GM12878 (cell line): Measurements from ENCODE around the gene KCNQ1. TPM values are rescaled to one million over a fixed set of nuclear protein-coding genes. Genes with fewer than 3 reads are reported as not detected.

ENCODE experiments used
- ATAC-seq: fragments of 200-7000 bp; cut with Tn5 transposase; 3 replicates; pipeline ENCODE4 v1.9.1; 2020; ENCODE audit warnings: mild to moderate bottlenecking, moderate library complexity
- BruUV-seq: library from RNA; stranded (reverse); fragments of 400-500 nt; replicated peaks from 2 replicates; lab custom pipeline; 2021; lab: Mats Ljungman, UMichigan
- CTCF ChIA-PET: fragments of 300-600 bp; sonication (Branson Sonifier 250); formaldehyde crosslinking; extraction: SDS; loops from one replicate; lab custom pipeline; 2021; ENCODE audit warnings: inconsistent platforms; lab: Yijun Ruan, JAX
- POLR2A ChIA-PET: fragments of 350-600 bp; formaldehyde crosslinking; extraction: SDS; loops from one replicate; lab custom pipeline; 2021; ENCODE audit warnings: inconsistent platforms; lab: Charles Lee
- RAD21 ChIA-PET: fragments of 300-600 bp; sonication (Branson Sonifier 250); formaldehyde crosslinking; loops from one replicate; lab custom pipeline; 2023; ENCODE audit warnings: antibody characterized with exemption; ENCODE audit not compliant: unreplicated experiment; lab: Charles Lee
- SMC1A ChIA-PET: fragments of 300-600 bp; sonication (Branson Sonifier 250); formaldehyde crosslinking; loops from one replicate; lab custom pipeline; 2023; ENCODE audit not compliant: unreplicated experiment, uncharacterized antibody; lab: Charles Lee
- DNase-seq: peaks from one replicate; pipeline ENCODE4 v3.0.0-alpha.2; 2011; ENCODE audit warnings: low read depth, low spot score
- FAIRE-seq: peaks from 3 replicates; lab custom pipeline; 2011; peaks lifted over from hg19 to GRCh38; lab: Jason Lieb, UNC
- H2AFZ ChIP-seq: 2 replicates; pipeline ENCODE4 v1.6.0; 2011; ENCODE audit warnings: low read depth, low read length, control low read depth; ENCODE audit not compliant: control insufficient read depth
- H3K27ac ChIP-seq: 2 replicates; pipeline ENCODE4 v1.5.1; 2011; ENCODE audit warnings: control low read depth; ENCODE audit not compliant: control insufficient read depth, insufficient read depth
- H3K27me3 ChIP-seq, 2 experiments: replicated peaks in 1 of 2; 2 replicates each; pipeline versions ENCODE4 v1.6.0 to v1.6.1; 2011; ENCODE audit warnings: low read length in 1 of 2; ENCODE audit not compliant: control insufficient read depth in 2 of 2, insufficient read depth in 2 of 2
- H3K36me3 ChIP-seq, 2 experiments: 2 replicates each; pipeline ENCODE4 v1.5.1; 2011; ENCODE audit warnings: low read length in 1 of 2; ENCODE audit not compliant: control insufficient read depth in 2 of 2, insufficient read depth in 2 of 2
- H3K4me1 ChIP-seq: 2 replicates; pipeline ENCODE4 v1.6.1; 2011; ENCODE audit warnings: mild to moderate bottlenecking, low read length, moderate library complexity, mixed read lengths; ENCODE audit not compliant: control insufficient read depth, insufficient read depth
- H3K4me2 ChIP-seq: 2 replicates; pipeline ENCODE4 v1.6.0; 2011; ENCODE audit warnings: control low read depth; ENCODE audit not compliant: control insufficient read depth, insufficient read depth
- H3K4me3 ChIP-seq: fragments of 200-600 bp; sonication (generic); 2 replicates; pipeline ENCODE4 v1.5.1; 2016
- H3K79me2 ChIP-seq: 2 replicates; pipeline ENCODE4 v1.6.0; 2011; ENCODE audit warnings: low read length; ENCODE audit not compliant: control insufficient read depth, insufficient read depth
- H3K9ac ChIP-seq: 2 replicates; pipeline ENCODE4 v1.8.0; 2011; ENCODE audit warnings: low read length, control low read depth, mixed read lengths; ENCODE audit not compliant: control insufficient read depth, insufficient read depth
- H3K9me3 ChIP-seq: replicated peaks from 3 replicates; pipeline ENCODE4 v1.5.1; 2011; ENCODE audit warnings: mild to moderate bottlenecking, low read length; ENCODE audit not compliant: control insufficient read depth, insufficient read depth
- H4K20me1 ChIP-seq: 2 replicates; pipeline ENCODE4 v1.6.0; 2011; ENCODE audit not compliant: control insufficient read depth, insufficient read depth
- CREB1 ChIP-seq: IDR thresholded peaks from 2 replicates; pipeline ENCODE4 v1.6.1; 2012; ENCODE audit warnings: low read depth, mild to moderate bottlenecking, inconsistent platforms
- ESRRA ChIP-seq: IDR thresholded peaks from 2 replicates; pipeline ENCODE4 v1.6.1; 2012; ENCODE audit warnings: mild to moderate bottlenecking, low read length, improper control_type of control experiment
- FOS ChIP-seq: IDR thresholded peaks from 3 replicates; pipeline ENCODE4 v1.6.1; 2011; ENCODE audit warnings: borderline replicate concordance; ENCODE audit not compliant: insufficient read length; ENCODE audit errors: extremely low read depth
- IRF4 ChIP-seq: IDR thresholded peaks from 2 replicates; pipeline ENCODE4 v1.6.1; 2011; ENCODE audit warnings: low read depth, low read length
- MTA3 ChIP-seq: IDR thresholded peaks from 2 replicates; pipeline ENCODE4 v1.6.1; 2012; ENCODE audit warnings: low read length, inconsistent platforms, borderline replicate concordance
- PAX5 ChIP-seq: IDR thresholded peaks from 2 replicates; pipeline ENCODE4 v1.6.1; 2011; ENCODE audit warnings: low read depth, low read length, borderline replicate concordance
- SIN3A ChIP-seq: IDR thresholded peaks from 2 replicates; pipeline ENCODE4 v1.6.1; 2012; ENCODE audit warnings: low read depth, low read length, improper control_type of control experiment
- SMARCA5 ChIP-seq: fragments of 450-650 bp; IDR thresholded peaks from 2 replicates; pipeline ENCODE4 v1.6.1; 2017; ENCODE audit warnings: mild to moderate bottlenecking
- SMC3 ChIP-seq: IDR thresholded peaks from 2 replicates; pipeline ENCODE4 v1.6.1; 2011; ENCODE audit warnings: low read length, improper control_type of control experiment, borderline replicate concordance
- SREBF2 ChIP-seq: IDR thresholded peaks from 2 replicates; pipeline ENCODE4 v1.6.1; 2012; ENCODE audit warnings: mild to moderate bottlenecking, low read length
- TCF7 ChIP-seq: IDR thresholded peaks from 2 replicates; pipeline ENCODE4 v1.6.1; 2014; ENCODE audit warnings: antibody characterized with exemption, borderline replicate concordance
- ZNF217 ChIP-seq: fragments of 450-650 bp; IDR thresholded peaks from 2 replicates; pipeline ENCODE4 v1.6.1; 2017; ENCODE audit warnings: antibody characterized with exemption, mild to moderate bottlenecking
- ZSCAN29 ChIP-seq: fragments of 450-650 bp; IDR thresholded peaks from 2 replicates; pipeline ENCODE4 v1.6.1; 2017; ENCODE audit warnings: mild to moderate bottlenecking, moderate library complexity
- WGBS: methylation state at CpG from one replicate; pipeline ENCODE4 v1.1.6; 2016; ENCODE audit warnings: low lambda C conversion rate; ENCODE audit not compliant: insufficient replicate concordance, insufficient coverage; ENCODE audit errors: missing lambda C conversion rate; 5-methylcytosine and 5-hydroxymethylcytosine counted together
- in situ Hi-C: fragments of 300-500 bp; cut with MboI; formaldehyde crosslinking; loops from 9 replicates; pipeline ENCODE4 v1.14.3; 2018; ENCODE audit warnings: mixed read lengths
- intact Hi-C: fragments of 100-400 bp; cut with micrococcal nuclease; formaldehyde crosslinking; loops from one replicate; pipeline ENCODE4 v1.14.2; 2022; ENCODE audit not compliant: unreplicated experiment
- polyA plus RNA-seq, 11 experiments: library from polyadenylated mRNA; depleted of rRNA in 4 of 11; unstranded in 6 of 11; stranded (reverse) in 5 of 11; fragments of >200 nt; fragmentation: Nextera tagmentation in 4 of 11; fragmentation: Illumina TruSeq in 1 of 11; extraction: Ambion mirVana in 4 of 11; extraction: Trizol in 1 of 11; gene quantifications; 1 replicate in 1 of 11; 2 replicates in 10 of 11; pipeline versions ENCODE4 v1.2.1 to v1.2.3, GENCODE V29; 2011 to 2016; ENCODE audit warnings: inconsistent platforms in 2 of 11, missing spikeins in 2 of 11, low read depth in 1 of 11
- total RNA-seq, 4 experiments: library from RNA; depleted of rRNA in 3 of 4; stranded (reverse); fragments of >200 nt in 3 of 4; fragmentation: Illumina TruSeq in 1 of 4; extraction: Trizol in 1 of 4; gene quantifications; 2 replicates each; pipeline versions ENCODE4 v1.2.1 to v1.2.3, GENCODE V29; 2013 to 2021
- TF ChIP-seq, protein P1 (sequence below): fragments of 450-650 bp; IDR thresholded peaks from 2 replicates; pipeline ENCODE4 v1.6.1; 2018; ENCODE audit warnings: mild to moderate bottlenecking, low read depth, moderate library complexity; ENCODE audit not compliant: partially characterized antibody
- TF ChIP-seq, protein P2 (sequence below): fragments of 450-650 bp; conservative IDR thresholded peaks from 2 replicates; pipeline ENCODE4 v1.6.1; 2017; ENCODE audit warnings: mild to moderate bottlenecking, moderate library complexity

Gene KCNQ1
- total and polyA plus RNA-seq, 10 of the 15 experiments (the other 5 are each of a cell fraction or from before 2014, with no cell fraction given), result 0.03 to 0.15 (median 0.12) TPM; not detected in 7

DNA sequence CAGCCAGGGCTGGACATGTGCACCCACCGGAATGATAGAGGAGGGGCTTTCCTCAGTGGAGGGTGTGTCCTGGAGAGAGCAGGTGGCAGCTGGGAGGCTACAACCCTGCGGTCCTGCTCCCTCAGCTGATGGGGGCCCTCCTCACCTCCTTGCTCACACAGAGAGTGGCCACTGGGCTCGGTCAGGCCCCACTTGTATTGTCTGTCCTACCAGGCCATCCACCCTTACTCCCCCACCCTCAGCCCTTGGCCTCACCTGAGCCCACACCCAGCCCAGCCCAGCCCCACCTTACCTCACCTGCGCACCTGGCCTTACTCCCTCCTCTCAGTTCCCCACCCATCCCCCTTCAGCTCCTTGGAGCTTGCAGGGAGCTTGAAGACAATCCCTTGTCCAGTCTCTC lies 3.6 kb upstream of the KCNQ1 start (continued):
- no peak for TF ChIP-seq CREB1
- TF ChIP-seq TCF7, result no peak
- TF ChIP-seq SMARCA5, result no peak
- no peak for TF ChIP-seq SMC3
- TF ChIP-seq, all 136 proteins: peak for 0

DNA sequence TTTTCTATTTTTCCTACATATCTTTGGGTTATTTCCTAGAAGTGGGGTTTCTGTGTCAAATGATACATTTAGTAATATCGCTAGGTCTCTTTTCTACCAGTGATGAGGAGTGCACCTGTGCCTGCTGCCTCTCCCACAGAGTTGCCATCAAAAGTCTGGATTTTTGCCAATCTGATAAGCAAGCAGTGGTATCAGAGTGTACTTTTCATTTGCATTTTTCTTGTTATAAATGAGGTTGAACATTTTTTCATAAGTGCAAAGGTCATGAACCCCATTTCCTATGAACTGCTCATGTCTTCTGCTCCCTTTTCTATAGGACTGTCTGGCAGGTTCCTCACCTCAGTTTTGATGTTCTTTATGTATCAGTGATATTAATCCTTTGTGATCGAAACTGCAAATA lies 2.2 kb upstream of the KCNQ1 start:
- Histone ChIP-seq H3K9me3 (no peaks in the 10 kb centered on the region), H4K20me1 (no peaks in the 10 kb centered on the region), H3K9ac (no peak overlapping the region), H3K4me1 (no peaks in the 10 kb centered on the region), H3K4me2 (no peak overlapping the region), H3K4me3 (no peak overlapping the region), H3K36me3 (no peaks in the 10 kb centered on the region), H3K79me2 (no peaks in the 10 kb centered on the region), H3K27ac (no peak overlapping the region), H2AFZ (no peak overlapping the region), H3K27me3 (peaks cover 2 to 7% of the 10 kb centered on the region in 2 experiments; a peak in 3 of 4 replicates)
- FAIRE-seq, result no peak
- no peak for TF ChIP-seq FOS
- TF ChIP-seq ZSCAN29, result no peak
- no peak for TF ChIP-seq SREBF2
- TF ChIP-seq, protein P1, sequence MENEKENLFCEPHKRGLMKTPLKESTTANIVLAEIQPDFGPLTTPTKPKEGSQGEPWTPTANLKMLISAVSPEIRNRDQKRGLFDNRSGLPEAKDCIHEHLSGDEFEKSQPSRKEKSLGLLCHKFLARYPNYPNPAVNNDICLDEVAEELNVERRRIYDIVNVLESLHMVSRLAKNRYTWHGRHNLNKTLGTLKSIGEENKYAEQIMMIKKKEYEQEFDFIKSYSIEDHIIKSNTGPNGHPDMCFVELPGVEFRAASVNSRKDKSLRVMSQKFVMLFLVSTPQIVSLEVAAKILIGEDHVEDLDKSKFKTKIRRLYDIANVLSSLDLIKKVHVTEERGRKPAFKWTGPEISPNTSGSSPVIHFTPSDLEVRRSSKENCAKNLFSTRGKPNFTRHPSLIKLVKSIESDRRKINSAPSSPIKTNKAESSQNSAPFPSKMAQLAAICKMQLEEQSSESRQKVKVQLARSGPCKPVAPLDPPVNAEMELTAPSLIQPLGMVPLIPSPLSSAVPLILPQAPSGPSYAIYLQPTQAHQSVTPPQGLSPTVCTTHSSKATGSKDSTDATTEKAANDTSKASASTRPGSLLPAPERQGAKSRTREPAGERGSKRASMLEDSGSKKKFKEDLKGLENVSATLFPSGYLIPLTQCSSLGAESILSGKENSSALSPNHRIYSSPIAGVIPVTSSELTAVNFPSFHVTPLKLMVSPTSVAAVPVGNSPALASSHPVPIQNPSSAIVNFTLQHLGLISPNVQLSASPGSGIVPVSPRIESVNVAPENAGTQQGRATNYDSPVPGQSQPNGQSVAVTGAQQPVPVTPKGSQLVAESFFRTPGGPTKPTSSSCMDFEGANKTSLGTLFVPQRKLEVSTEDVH, result no peak
- no peak for TF ChIP-seq MTA3
- TF ChIP-seq ZNF217, result no peak
- no peak for TF ChIP-seq ESRRA
- TF ChIP-seq IRF4, result no peak
- no peak for TF ChIP-seq PAX5
- TF ChIP-seq SIN3A, result no peak
- TF ChIP-seq, protein P2, sequence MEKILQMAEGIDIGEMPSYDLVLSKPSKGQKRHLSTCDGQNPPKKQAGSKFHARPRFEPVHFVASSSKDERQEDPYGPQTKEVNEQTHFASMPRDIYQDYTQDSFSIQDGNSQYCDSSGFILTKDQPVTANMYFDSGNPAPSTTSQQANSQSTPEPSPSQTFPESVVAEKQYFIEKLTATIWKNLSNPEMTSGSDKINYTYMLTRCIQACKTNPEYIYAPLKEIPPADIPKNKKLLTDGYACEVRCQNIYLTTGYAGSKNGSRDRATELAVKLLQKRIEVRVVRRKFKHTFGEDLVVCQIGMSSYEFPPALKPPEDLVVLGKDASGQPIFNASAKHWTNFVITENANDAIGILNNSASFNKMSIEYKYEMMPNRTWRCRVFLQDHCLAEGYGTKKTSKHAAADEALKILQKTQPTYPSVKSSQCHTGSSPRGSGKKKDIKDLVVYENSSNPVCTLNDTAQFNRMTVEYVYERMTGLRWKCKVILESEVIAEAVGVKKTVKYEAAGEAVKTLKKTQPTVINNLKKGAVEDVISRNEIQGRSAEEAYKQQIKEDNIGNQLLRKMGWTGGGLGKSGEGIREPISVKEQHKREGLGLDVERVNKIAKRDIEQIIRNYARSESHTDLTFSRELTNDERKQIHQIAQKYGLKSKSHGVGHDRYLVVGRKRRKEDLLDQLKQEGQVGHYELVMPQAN, result no peak
- 48% methylated on average over 2 of the region's 2 CpGs for WGBS
- ChIA-PET RAD21 (no interaction called here), POLR2A (no interaction called here), CTCF (interaction anchor here (1.2 kb wide), 1 partner anchor 137 kb away, joined by 3 read pairs; no protein-coding TSS in a partner anchor), SMC1A (no interaction called here)
- in situ Hi-C loops, result no loop called here
- no peak for ATAC-seq
- intact Hi-C loops, result no loop called here
- BruUV-seq, result no TSS peak
- DNase-seq, result no peak
